ENCODE data around the gene GTF2A1.

GTF2A1 gene

GRCh38 chr14:81169711-81170103, 51.1 kb downstream of the GTF2A1 start:
- DNase-seq (ENCODE audit: low spot score): no peak
- TF ChIP-seq, protein P1, sequence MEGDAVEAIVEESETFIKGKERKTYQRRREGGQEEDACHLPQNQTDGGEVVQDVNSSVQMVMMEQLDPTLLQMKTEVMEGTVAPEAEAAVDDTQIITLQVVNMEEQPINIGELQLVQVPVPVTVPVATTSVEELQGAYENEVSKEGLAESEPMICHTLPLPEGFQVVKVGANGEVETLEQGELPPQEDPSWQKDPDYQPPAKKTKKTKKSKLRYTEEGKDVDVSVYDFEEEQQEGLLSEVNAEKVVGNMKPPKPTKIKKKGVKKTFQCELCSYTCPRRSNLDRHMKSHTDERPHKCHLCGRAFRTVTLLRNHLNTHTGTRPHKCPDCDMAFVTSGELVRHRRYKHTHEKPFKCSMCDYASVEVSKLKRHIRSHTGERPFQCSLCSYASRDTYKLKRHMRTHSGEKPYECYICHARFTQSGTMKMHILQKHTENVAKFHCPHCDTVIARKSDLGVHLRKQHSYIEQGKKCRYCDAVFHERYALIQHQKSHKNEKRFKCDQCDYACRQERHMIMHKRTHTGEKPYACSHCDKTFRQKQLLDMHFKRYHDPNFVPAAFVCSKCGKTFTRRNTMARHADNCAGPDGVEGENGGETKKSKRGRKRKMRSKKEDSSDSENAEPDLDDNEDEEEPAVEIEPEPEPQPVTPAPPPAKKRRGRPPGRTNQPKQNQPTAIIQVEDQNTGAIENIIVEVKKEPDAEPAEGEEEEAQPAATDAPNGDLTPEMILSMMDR (IDR thresholded peaks at IDR 0.05; ENCODE audit: extremely low read depth, missing control alignments): no peak

DNA sequence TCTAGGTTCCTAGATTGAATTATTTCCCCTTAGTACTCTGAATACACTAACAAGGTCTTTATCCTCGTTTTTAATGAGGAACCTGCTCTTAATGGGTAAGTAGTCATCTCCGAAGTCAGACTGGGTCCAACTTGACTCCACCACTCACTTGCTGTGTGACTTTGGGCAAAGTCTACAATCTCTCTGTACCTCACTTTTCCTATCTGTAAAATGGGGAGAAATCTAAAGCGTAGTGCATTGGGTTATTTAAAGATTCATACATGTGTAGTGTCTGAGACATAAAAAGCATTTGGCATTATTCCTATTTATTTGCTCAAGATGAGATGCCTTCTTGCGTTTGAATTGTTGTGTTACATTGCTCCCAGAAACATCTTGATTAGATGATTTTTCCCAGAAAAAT, 51.5 kb downstream of the GTF2A1 start:
- TF ChIP-seq, protein P1 (IDR thresholded peaks at IDR 0.05; ENCODE audit: extremely low read depth, missing control alignments): no peak
- no peak for DNase-seq (ENCODE audit: low spot score)

DNA sequence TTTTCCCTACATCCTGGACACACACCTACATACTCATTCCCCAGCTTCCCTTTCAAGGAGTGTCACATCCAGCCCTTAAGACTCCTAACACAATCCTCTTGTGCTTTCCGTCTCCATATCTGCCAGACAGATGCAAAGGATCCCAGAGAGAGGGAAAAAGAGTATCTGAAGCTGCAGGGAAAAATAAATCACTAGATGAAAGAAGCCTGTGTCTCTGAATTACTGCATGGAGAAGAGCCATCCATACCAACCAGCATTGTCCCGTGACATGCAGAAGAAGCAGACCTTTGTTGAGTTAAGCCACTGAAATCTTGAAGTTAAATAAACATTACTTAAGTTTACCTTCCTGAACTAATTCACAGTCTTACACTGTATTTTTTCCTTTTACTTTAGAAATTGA, 54.6 kb downstream of the GTF2A1 start:
- DNase-seq (ENCODE audit: low spot score): no peak
- TF ChIP-seq, protein P1 (IDR thresholded peaks at IDR 0.05; ENCODE audit: extremely low read depth, missing control alignments): no peak

- no peak for DNase-seq (ENCODE audit: low spot score)
- TF ChIP-seq, protein P1 (IDR thresholded peaks at IDR 0.05; ENCODE audit: extremely low read depth, missing control alignments): no peak
Observed at GRCh38 chr14:81165188-81165587, 55.6 kb downstream of the GTF2A1 start.

DNA sequence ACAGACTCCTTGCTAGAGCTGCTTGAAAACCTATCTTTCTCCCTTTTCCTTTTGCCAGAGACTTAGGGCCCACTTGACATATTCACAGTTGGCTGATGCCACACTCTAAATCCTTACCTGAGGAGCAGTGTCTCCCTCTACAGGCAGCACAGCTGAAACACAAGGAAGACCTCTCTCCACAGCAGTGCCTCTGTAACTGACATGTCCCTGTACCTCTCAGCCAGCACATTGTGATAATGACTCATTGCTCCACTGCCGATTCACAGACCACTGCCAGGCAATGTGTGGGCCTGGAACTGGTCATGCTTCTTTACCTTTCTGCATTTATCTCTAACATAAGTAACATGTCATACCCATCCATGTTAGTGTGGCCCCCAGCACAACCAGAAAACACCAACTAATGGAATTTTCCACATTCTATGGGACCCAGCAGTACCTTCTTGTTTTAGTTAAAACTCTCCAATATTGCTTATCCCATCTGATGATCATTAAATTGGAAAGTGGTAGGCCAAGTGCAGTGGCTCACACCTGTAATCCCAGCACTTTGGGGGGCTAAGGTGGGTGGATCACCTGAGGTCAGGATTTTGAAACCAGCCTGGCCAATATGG, 56.5 kb downstream of the GTF2A1 start:
- DNase-seq (ENCODE audit: low spot score): peak; percentile 62
- TF ChIP-seq, protein P1 (IDR thresholded peaks at IDR 0.05; ENCODE audit: extremely low read depth, missing control alignments): peak; percentile 48

GRCh38 chr14:81162941-81163340, 57.8 kb downstream of the GTF2A1 start:
- no peak for DNase-seq (ENCODE audit: low spot score)
- TF ChIP-seq, protein P1 (IDR thresholded peaks at IDR 0.05; ENCODE audit: extremely low read depth, missing control alignments): no peak

DNA sequence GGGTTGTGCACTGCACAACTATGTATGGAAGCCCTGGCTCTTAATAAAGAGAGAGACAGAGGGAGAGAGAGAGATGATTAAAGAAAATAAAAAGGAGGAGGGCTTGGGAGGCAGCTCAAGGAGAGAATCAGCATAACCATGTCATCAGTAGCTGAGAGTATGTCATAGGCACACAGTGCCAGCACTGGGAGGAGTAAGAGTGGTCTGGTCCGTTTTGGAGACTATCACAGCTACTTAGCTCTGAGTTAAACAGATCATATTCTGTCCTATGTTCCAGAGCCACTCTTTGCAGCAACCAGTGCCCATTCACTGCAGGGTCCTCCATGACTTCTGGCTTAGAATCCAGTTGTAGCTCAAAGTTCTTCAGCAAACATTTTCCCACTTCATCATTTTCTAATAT, 59.0 kb downstream of the GTF2A1 start:
- TF ChIP-seq, protein P1 (IDR thresholded peaks at IDR 0.05; ENCODE audit: extremely low read depth, missing control alignments): no peak
- DNase-seq (ENCODE audit: low spot score): no peak
